SK-N-MC (cell line): ENCODE results near the gene NFKB2.

Source experiments
- DNase-seq: peaks from one replicate; pipeline ENCODE4 v3.0.0-alpha.2; 2011; ENCODE audit warnings: low read depth, low spot score
- H3K27ac ChIP-seq: fragments of 200-600 bp; sonication (generic); 2 replicates; pipeline ENCODE4 v1.5.1; 2016; ENCODE audit warnings: mixed run types
- H3K36me3 ChIP-seq: fragments of 200-600 bp; sonication (generic); 2 replicates; pipeline ENCODE4 v1.6.1; 2017; ENCODE audit warnings: antibody characterized with exemption, low read length, mixed read lengths; ENCODE audit not compliant: insufficient read depth
- H3K4me3 ChIP-seq: fragments of 200-600 bp; sonication (generic); 2 replicates; pipeline ENCODE4 v1.5.1; 2016
- H3K9ac ChIP-seq: fragments of 200-600 bp; sonication (generic); 2 replicates; pipeline ENCODE4 v1.8.0; 2017; ENCODE audit warnings: mixed run types, mixed read lengths; ENCODE audit not compliant: insufficient read length
- H3K9me3 ChIP-seq: fragments of 200-600 bp; sonication (generic); 2 replicates; pipeline ENCODE4 v1.6.1; 2017; ENCODE audit warnings: low read depth, mild to moderate bottlenecking, antibody characterized with exemption, low read length, moderate library complexity, mixed read lengths
- EZH2 ChIP-seq: fragments of 200-600 bp; sonication (generic); IDR thresholded peaks from one replicate; pipeline ENCODE4 v1.6.1; 2017; ENCODE audit warnings: antibody characterized with exemption
- FOXP2 ChIP-seq: optimal IDR thresholded peaks from 2 replicates; pipeline ENCODE3; 2011; ENCODE audit warnings: mild to moderate bottlenecking, moderate library complexity; ENCODE audit not compliant: insufficient read depth; ENCODE audit errors: extremely low read length, control extremely low read depth
- POLR2AphosphoS5 ChIP-seq: IDR thresholded peaks from 2 replicates; pipeline ENCODE4 v1.6.1; 2012; ENCODE audit warnings: mild to moderate bottlenecking, low read depth, low read length, borderline replicate concordance

The NFKB2 gene

GRCh38 chr10:102389894-102390293 lies 5.6 kb upstream of the NFKB2 start:
- no peak for DNase-seq
- no peak for TF ChIP-seq POLR2AphosphoS5
- no peak for TF ChIP-seq EZH2
- TF ChIP-seq FOXP2: no peak
- no peaks in the 10 kb centered on the region for H3K36me3 ChIP-seq

DNA sequence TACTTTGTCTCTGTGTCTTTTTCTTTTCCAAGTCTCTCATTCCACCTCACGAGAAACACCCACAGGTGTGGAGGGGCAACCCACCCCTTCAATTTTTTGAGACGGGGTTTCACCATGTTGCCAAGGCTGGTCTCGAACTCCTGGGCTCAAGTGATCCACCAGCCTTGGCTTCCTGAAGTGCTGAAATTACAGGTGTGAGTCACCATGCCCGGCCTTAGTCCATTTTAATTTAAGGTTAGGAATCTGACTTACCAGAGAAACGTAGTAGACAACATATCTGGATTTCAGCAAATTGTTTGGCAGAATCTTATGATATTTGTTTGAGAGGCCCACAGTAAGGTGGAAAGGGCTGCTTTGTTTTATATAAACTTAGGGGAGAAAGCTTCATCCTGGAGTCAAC lies 3.2 kb upstream of the NFKB2 start:
- TF ChIP-seq EZH2: no peak
- no peak for TF ChIP-seq FOXP2
- no peak for TF ChIP-seq POLR2AphosphoS5
- no peak overlapping the region for H3K4me3 ChIP-seq
- no peak for DNase-seq
- H3K9me3 ChIP-seq: no peaks in the 10 kb centered on the region
- no peaks in the 10 kb centered on the region for H3K36me3 ChIP-seq
- H3K9ac ChIP-seq: no peak overlapping the region
- no peak overlapping the region for H3K27ac ChIP-seq

More at GRCh38 chr10:102389894-102390293, 5.6 kb upstream of the NFKB2 start:
- H3K9ac ChIP-seq: no peak overlapping the region
- no peak overlapping the region for H3K27ac ChIP-seq
- no peak overlapping the region for H3K4me3 ChIP-seq
- H3K9me3 ChIP-seq: no peaks in the 10 kb centered on the region

- Histone ChIP-seq H3K36me3 (no peaks in the 10 kb centered on the region), H3K27ac (no peak overlapping the region), H3K4me3 (peak overlapping the region; percentile 82), H3K9ac (peak overlapping the region; percentile 26), H3K9me3 (no peaks in the 10 kb centered on the region)
- TF ChIP-seq POLR2AphosphoS5: no peak
- no peak for DNase-seq
Measured at GRCh38 chr10:102393411-102394078, 2.0 kb upstream of the NFKB2 start.

GRCh38 chr10:102394079-102394800 lies 1.3 kb upstream of the NFKB2 start:
- Histone ChIP-seq H3K4me3 (peak overlapping the region; percentile 82), H3K27ac (no peak overlapping the region), H3K36me3 (no peaks in the 10 kb centered on the region), H3K9ac (no peak overlapping the region), H3K9me3 (no peaks in the 10 kb centered on the region)
- no peak for TF ChIP-seq EZH2
- no peak for TF ChIP-seq POLR2AphosphoS5
- no peak for TF ChIP-seq FOXP2
- DNase-seq: peak; percentile 28

- Histone ChIP-seq H3K9me3 (no peaks in the 10 kb centered on the region), H3K9ac (no peak overlapping the region), H3K27ac (no peak overlapping the region), H3K36me3 (no peaks in the 10 kb centered on the region), H3K4me3 (peak overlapping the region; percentile 82)
- no peak for TF ChIP-seq EZH2
- no peak for DNase-seq
Measured at GRCh38 chr10:102394801-102395399, 605 bp upstream of the NFKB2 start.

- Histone ChIP-seq H3K9ac (no peak overlapping the region), H3K27ac (no peak overlapping the region)
Measured at GRCh38 chr10:102396317-102396650, 779 bp downstream of the NFKB2 start.

GRCh38 chr10:102396730-102397151 lies 1.2 kb downstream of the NFKB2 start:
- H3K4me3 ChIP-seq: no peak overlapping the region
- H3K9ac ChIP-seq: no peak overlapping the region
- no peak for TF ChIP-seq POLR2AphosphoS5
- H3K9me3 ChIP-seq: no peaks in the 10 kb centered on the region
- no peak overlapping the region for H3K27ac ChIP-seq
- no peak for DNase-seq
- no peaks in the 10 kb centered on the region for H3K36me3 ChIP-seq

More at GRCh38 chr10:102396317-102396650, 779 bp downstream of the NFKB2 start:
- TF ChIP-seq POLR2AphosphoS5 (no peak), FOXP2 (no peak), EZH2 (no peak)
- H3K36me3 ChIP-seq: no peaks in the 10 kb centered on the region
- DNase-seq: no peak
- H3K9me3 ChIP-seq: no peaks in the 10 kb centered on the region
- peak overlapping the region; percentile 82 for H3K4me3 ChIP-seq

- no peak for TF ChIP-seq FOXP2
- TF ChIP-seq EZH2: no peak
- TF ChIP-seq POLR2AphosphoS5: no peak
- DNase-seq: no peak
- H3K4me3 ChIP-seq: no peak overlapping the region
- H3K9me3 ChIP-seq: no peaks in the 10 kb centered on the region
- H3K9ac ChIP-seq: no peak overlapping the region
- no peaks in the 10 kb centered on the region for H3K36me3 ChIP-seq
- H3K27ac ChIP-seq: no peak overlapping the region
Measured at GRCh38 chr10:102397222-102398171, 2.0 kb downstream of the NFKB2 start.
